SU-DHL-6 (cell line): ENCODE data around the gene CFAP54.

Experiments
- H2AFZ ChIP-seq: fragments of 200-600 bp; sonication (generic); 2 replicates; pipeline ENCODE4 v1.6.1; 2014; ENCODE audit warnings: low read depth, mild to moderate bottlenecking, moderate library complexity, mixed read lengths, antibody characterized with exemption, low read length; ENCODE audit not compliant: severe bottlenecking
- H3F3A ChIP-seq: fragments of 200-600 bp; shearing (Covaris generic); 2 replicates; pipeline ENCODE4 v1.6.0; 2016; ENCODE audit warnings: antibody characterized with exemption, mild to moderate bottlenecking; ENCODE audit not compliant: insufficient read depth
- H3K27ac ChIP-seq: fragments of 200-600 bp; sonication (generic); 2 replicates; pipeline ENCODE4 v1.5.1; 2016; ENCODE audit warnings: low read depth, mild to moderate bottlenecking, low read length, moderate library complexity, mixed read lengths
- H3K27me3 ChIP-seq: fragments of 200-600 bp; sonication (generic), shearing (Covaris generic); 2 replicates; pipeline ENCODE4 v1.6.0; 2014; ENCODE audit warnings: mild to moderate bottlenecking, low read length
- H3K36me3 ChIP-seq: fragments of 200-600 bp; sonication (generic); 2 replicates; pipeline ENCODE4 v1.6.1; 2014; ENCODE audit warnings: mild to moderate bottlenecking, low read length, mixed read lengths
- H3K4me2 ChIP-seq: fragments of 300-600, 200-600 bp; shearing (Covaris generic), sonication (generic); 2 replicates; pipeline ENCODE4 v1.6.0; 2014; ENCODE audit warnings: low read length, low read depth, mild to moderate bottlenecking; ENCODE audit not compliant: poor library complexity, severe bottlenecking
- H3K4me3 ChIP-seq: fragments of 200-600 bp; sonication (generic); 2 replicates; pipeline ENCODE4 v1.5.1; 2014; ENCODE audit warnings: antibody characterized with exemption, low read length, mild to moderate bottlenecking, mixed read lengths; ENCODE audit not compliant: insufficient read depth, poor library complexity, severe bottlenecking
- H3K79me2 ChIP-seq: fragments of 200-600 bp; sonication (generic); 2 replicates; pipeline ENCODE4 v1.6.1; 2014; ENCODE audit warnings: mild to moderate bottlenecking, low read length, moderate library complexity; ENCODE audit not compliant: insufficient read depth
- H3K9ac ChIP-seq: fragments of 200-600 bp; sonication (generic); 2 replicates; pipeline ENCODE4 v1.7.0; 2014; ENCODE audit warnings: mild to moderate bottlenecking, low read length
- H3K9me2 ChIP-seq: fragments of 200-600 bp; sonication (generic); replicated peaks from 2 replicates; pipeline ENCODE4 v1.6.1; 2014; ENCODE audit warnings: low read length; ENCODE audit not compliant: insufficient read depth
- H3K9me3 ChIP-seq: fragments of 200-600 bp; sonication (generic); 2 replicates; pipeline ENCODE4 v1.6.1; 2014; ENCODE audit warnings: low read length, mixed read lengths; ENCODE audit not compliant: insufficient read depth
- H4K20me1 ChIP-seq: fragments of 200-600 bp; sonication (generic); 2 replicates; pipeline ENCODE4 v1.6.1; 2014; ENCODE audit warnings: low read depth, mild to moderate bottlenecking, antibody characterized with exemption, low read length, moderate library complexity, mixed read lengths
- CTCF ChIP-seq: fragments of 200-600 bp; sonication (generic); IDR thresholded peaks from one replicate; pipeline ENCODE4 v1.5.1; 2017; ENCODE audit warnings: antibody characterized with exemption, mild to moderate bottlenecking, low read length, moderate library complexity; ENCODE audit not compliant: insufficient read depth, poor library complexity, severe bottlenecking
- EZH2phosphoT487 ChIP-seq: fragments of 200-600 bp; sonication (generic), shearing (Covaris generic); conservative IDR thresholded peaks from 2 replicates; pipeline ENCODE4 v1.6.1; 2018; ENCODE audit warnings: mild to moderate bottlenecking, antibody characterized with exemption, low read length, moderate library complexity, mixed read lengths

Gene CFAP54

GRCh38 chr12:96497855-96498254 lies 8.5 kb downstream of the CFAP54 start:
- Histone ChIP-seq H3K27ac (no peak overlapping the region), H2AFZ (no peak overlapping the region), H4K20me1 (no peaks in the 10 kb centered on the region), H3K27me3 (no peaks in the 10 kb centered on the region), H3K9ac (no peak overlapping the region), H3K79me2 (no peaks in the 10 kb centered on the region), H3K36me3 (no peaks in the 10 kb centered on the region), H3K9me3 (no peaks in the 10 kb centered on the region), H3K4me3 (no peak overlapping the region), H3K4me2 (no peak overlapping the region), H3F3A (no peaks in the 10 kb centered on the region), H3K9me2 (no peaks in the 10 kb centered on the region)
- no peak for TF ChIP-seq CTCF
- TF ChIP-seq EZH2phosphoT487 = no peak

GRCh38 chr12:96500693-96501092 lies 11.3 kb downstream of the CFAP54 start:
- Histone ChIP-seq H3K27me3 (no peaks in the 10 kb centered on the region), H3K27ac (no peak overlapping the region), H3K4me3 (no peak overlapping the region), H3K9me2 (no peaks in the 10 kb centered on the region), H4K20me1 (no peaks in the 10 kb centered on the region), H3K9ac (no peak overlapping the region), H3K36me3 (no peaks in the 10 kb centered on the region), H3K79me2 (no peaks in the 10 kb centered on the region), H3F3A (no peaks in the 10 kb centered on the region), H2AFZ (peak overlapping the region; percentile 72), H3K9me3 (no peaks in the 10 kb centered on the region), H3K4me2 (peak overlapping the region; percentile 23)
- TF ChIP-seq EZH2phosphoT487 (no peak), CTCF (no peak)

- no peaks in the 10 kb centered on the region for H3K9me2 ChIP-seq
- H3K4me3 ChIP-seq = no peak overlapping the region
- no peaks in the 10 kb centered on the region for H3K79me2 ChIP-seq
- H3K9ac ChIP-seq = no peak overlapping the region
- no peak overlapping the region for H3K27ac ChIP-seq
- no peaks in the 10 kb centered on the region for H4K20me1 ChIP-seq
- no peaks in the 10 kb centered on the region for H3K27me3 ChIP-seq
- H3K9me3 ChIP-seq = no peaks in the 10 kb centered on the region
- no peaks in the 10 kb centered on the region for H3K36me3 ChIP-seq
- peak overlapping the region; percentile 23 for H3K4me2 ChIP-seq
- TF ChIP-seq EZH2phosphoT487 (no peak), CTCF (no peak)
- no peaks in the 10 kb centered on the region for H3F3A ChIP-seq
- H2AFZ ChIP-seq = peak overlapping the region; percentile 72
Measured at GRCh38 chr12:96501133-96501761, 11.9 kb downstream of the CFAP54 start.
